Activated CD8-positive, alpha-beta T cell treated with anti-CD3 and anti-CD28 coated beads, Interleukin-2, amount 10 ng/mL, durations not matched to agents 7 days and 5 days (primary cell): Measurements from ENCODE around the gene CRAT. TPM values are rescaled to one million over a fixed set of nuclear protein-coding genes. Genes with fewer than 3 reads are reported as not detected.

Source experiments
- ATAC-seq: fragments of 150-1000 bp; cut with Tn5 transposase; one replicate; pipeline ENCODE4 v1.10.0; 2021; ENCODE audit warnings: moderate library complexity
- CTCF ChIA-PET: fragments of 350-600 bp; sonication (Branson Sonifier 250); formaldehyde crosslinking; loops from one replicate; lab custom pipeline; 2021; ENCODE audit warnings: antibody characterized with exemption; lab: Charles Lee
- POLR2A ChIA-PET: fragments of 350-600 bp; sonication (Branson Sonifier 250); formaldehyde crosslinking; loops from one replicate; lab custom pipeline; 2021; ENCODE audit warnings: antibody characterized with exemption; lab: Charles Lee
- DNase-seq: peaks from one replicate; pipeline ENCODE4 v3.0.0-alpha.2; 2020
- H3K27ac Mint-ChIP-seq: one replicate; pipeline ENCODE4 v1.8.0; 2021; ENCODE audit warnings: mild to moderate bottlenecking, mixed read lengths
- H3K27me3 Mint-ChIP-seq: one replicate; pipeline ENCODE4 v1.8.0; 2021; ENCODE audit warnings: low read depth, mixed read lengths
- H3K36me3 Mint-ChIP-seq: one replicate; pipeline ENCODE4 v1.8.0; 2021; ENCODE audit warnings: low read depth, mixed read lengths
- H3K4me1 Mint-ChIP-seq: one replicate; pipeline ENCODE4 v1.8.0; 2021; ENCODE audit warnings: low read depth, mixed read lengths
- H3K4me3 Mint-ChIP-seq: one replicate; pipeline ENCODE4 v1.8.0; 2021; ENCODE audit warnings: mild to moderate bottlenecking, mixed read lengths
- H3K9me3 Mint-ChIP-seq: one replicate; pipeline ENCODE4 v1.8.0; 2022; ENCODE audit warnings: mixed read lengths; ENCODE audit not compliant: insufficient read depth
- total RNA-seq, 2 experiments: library from RNA; stranded (reverse); gene quantifications; one replicate each; pipeline ENCODE4 v1.2.3, GENCODE V29; 2021

The CRAT gene
- total RNA-seq, 2 experiments from 2014 or later, result 21.9 to 22.2 TPM

DNA sequence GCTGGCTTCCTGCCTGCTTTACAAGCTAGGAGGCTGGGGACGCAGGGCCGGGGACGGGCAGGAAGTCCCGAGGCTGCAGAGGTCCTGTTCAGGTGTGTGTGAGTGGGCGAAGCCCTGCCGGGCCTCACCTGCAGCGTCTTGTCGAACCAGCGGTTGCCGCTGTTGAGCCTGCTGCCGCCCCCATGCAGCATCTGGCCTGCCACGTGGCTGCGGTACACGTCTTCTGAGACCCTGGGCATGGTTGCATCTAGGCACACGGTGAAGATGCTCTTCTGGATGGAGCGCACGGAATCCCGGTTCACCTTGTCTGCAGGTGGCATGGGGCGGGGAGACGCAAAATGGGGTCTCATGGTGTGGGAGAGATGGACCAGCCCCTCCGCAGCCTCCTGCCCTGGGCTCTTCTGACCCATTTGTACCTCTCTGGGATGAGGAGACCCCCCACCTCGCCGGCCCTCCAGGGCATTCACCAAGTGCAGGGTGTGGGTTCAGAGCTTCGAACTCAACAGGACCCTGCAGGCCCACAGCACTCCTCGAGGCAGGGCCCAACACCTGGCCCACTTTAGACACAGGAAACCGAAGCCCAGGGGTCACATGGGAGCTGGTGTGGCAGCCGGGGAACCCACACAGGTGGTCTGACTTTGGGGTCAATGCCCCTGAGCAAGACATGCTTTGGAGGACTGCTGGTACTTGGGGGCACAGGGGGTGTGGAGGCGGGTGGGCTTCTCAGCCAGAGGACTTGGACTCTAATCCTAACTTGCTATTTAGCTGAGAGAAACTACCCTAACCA lies 10.0 kb downstream of the CRAT start:
- DNase-seq (no peak), ATAC-seq (no peak)
- ChIA-PET CTCF (interaction anchor here (1.4 kb wide), 1 partner anchor 38 kb away, joined by 4 read pairs; no protein-coding TSS in a partner anchor), POLR2A (no interaction called here)
- no peaks in the 10 kb centered on the region for H3K27me3 Mint-ChIP-seq
- no peaks in the 10 kb centered on the region for H3K4me1 Mint-ChIP-seq
- H3K27ac Mint-ChIP-seq, result no peak overlapping the region
- H3K9me3 Mint-ChIP-seq, result no peaks in the 10 kb centered on the region
- no peaks in the 10 kb centered on the region for H3K36me3 Mint-ChIP-seq
- no peak overlapping the region for H3K4me3 Mint-ChIP-seq

DNA sequence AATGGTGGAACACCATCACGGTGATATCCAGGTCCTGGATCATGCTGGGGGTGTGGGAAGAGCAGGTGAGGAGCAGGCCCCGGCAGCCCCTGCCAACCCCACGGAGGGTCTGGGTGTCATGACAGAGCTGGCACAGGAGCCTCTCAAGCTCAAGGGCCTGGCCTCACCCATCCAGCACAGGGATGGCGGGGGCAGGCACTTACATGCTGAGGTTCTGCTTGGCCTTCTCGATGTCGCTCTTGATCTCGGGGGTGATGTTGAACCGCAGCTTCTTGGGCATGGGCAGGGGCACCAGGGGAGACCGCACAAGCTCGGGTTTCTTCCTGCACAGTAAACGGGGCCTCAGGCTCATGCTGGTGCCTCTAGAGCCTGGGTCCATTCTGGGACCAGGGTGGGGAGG lies 12.3 kb downstream of the CRAT start:
- Mint-ChIP-seq H3K27me3 (no peaks in the 10 kb centered on the region), H3K9me3 (no peaks in the 10 kb centered on the region), H3K4me3 (no peak overlapping the region), H3K36me3 (no peaks in the 10 kb centered on the region), H3K27ac (no peak overlapping the region), H3K4me1 (no peaks in the 10 kb centered on the region)
- DNase-seq, result no peak
- ChIA-PET POLR2A (no interaction called here), CTCF (interaction anchor here (1.5 kb wide), 1 partner anchor 33 kb away, joined by 3 read pairs; no protein-coding TSS in a partner anchor)
- ATAC-seq, result no peak

DNA sequence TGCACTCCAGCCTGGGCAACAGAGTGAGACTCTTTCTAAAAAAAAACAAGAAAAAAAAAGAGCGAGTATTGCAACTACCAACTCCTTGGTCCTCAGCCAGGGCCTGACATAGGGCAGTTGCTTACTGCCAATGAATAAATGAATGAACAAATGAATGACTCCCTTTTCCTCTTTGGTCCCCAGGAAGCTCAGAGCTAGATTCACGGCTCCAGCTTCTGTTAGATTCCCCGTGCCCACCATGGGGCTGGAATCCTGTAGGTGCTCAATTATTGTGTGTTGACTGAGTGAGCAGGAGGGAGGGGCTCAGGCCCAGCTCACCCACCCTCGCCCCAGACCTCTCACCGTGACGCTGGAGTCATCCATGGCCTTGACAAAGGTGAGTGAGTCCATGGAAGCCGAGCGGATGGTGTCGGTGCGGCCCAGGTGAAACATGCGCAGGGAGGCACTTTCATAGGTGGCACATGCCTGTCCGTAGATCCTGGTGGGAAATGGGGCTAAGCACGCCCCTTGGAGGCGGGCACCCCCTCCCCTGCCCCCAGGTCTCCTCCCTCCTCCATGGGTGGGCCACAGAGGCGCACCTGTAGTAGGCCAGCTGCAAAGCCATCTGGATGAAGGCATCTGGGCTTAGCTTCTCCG lies 12.8 kb downstream of the CRAT start:
- ChIA-PET CTCF (interaction anchor here (1.5 kb wide), 1 partner anchor 34 kb away, joined by 3 read pairs; no protein-coding TSS in a partner anchor), POLR2A (no interaction called here)
- H3K27ac Mint-ChIP-seq, result no peak overlapping the region
- no peaks in the 10 kb centered on the region for H3K9me3 Mint-ChIP-seq
- no peak for DNase-seq
- H3K36me3 Mint-ChIP-seq, result no peaks in the 10 kb centered on the region
- ATAC-seq, result no peak
- H3K4me1 Mint-ChIP-seq, result no peaks in the 10 kb centered on the region
- H3K4me3 Mint-ChIP-seq, result no peak overlapping the region
- no peaks in the 10 kb centered on the region for H3K27me3 Mint-ChIP-seq

DNA sequence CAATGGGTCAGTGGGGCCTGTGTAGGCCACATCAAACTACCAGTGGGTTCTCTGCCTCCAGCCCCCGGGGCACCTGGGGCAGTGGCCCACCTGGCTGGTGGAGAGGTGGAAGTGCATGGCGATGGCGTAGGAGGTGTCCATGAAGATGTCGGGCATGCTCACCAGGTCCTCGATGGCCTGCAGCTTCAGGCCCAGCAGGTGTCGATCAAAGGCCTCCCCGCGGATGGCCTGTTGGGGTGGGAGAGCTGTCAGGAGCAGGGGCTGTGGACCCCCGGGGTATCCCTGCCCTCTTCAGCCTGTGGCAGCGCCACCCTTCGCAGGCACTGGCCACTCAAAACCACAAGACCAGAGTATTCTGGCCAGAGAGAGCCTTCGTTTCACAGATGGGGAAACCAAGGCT lies 14.7 kb downstream of the CRAT start:
- Mint-ChIP-seq H3K9me3 (no peaks in the 10 kb centered on the region), H3K4me3 (no peak overlapping the region)
- CTCF ChIA-PET, result no interaction called here

DNA sequence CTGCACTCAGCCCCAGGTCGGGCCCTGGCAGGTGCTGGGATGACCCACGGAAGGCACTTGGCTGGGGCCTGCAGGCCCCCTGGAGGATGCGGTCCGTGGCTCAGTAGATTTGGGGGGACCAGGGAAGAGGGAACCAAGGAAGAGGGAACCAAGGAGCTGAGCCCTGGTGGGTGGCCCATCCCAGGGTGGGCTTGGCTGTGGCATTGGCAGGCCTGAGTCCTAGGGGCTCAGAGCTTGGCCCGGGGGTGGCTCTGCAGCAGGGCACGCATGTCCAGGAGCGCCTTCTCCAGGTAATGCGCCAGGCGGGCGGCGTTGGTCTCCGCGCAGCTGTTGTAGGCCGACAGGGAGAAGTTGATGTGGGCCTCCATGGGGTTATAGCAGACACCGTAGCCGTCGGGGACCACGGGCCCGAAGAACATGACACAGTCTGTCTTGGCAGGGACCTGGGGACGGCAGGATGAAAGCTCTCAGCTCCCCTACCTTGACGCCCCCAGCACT lies 15.4 kb downstream of the CRAT start:
- POLR2A ChIA-PET, result interaction anchor here (0.5 kb wide), 1 partner anchor 272 kb away, joined by 3 read pairs; no protein-coding TSS in a partner anchor
- CTCF ChIA-PET, result interaction anchor here (0.8 kb wide), 1 partner anchor 9 kb away, joined by 3 read pairs; no protein-coding TSS in a partner anchor
- no peak overlapping the region for H3K27ac Mint-ChIP-seq
- no peaks in the 10 kb centered on the region for H3K27me3 Mint-ChIP-seq
- DNase-seq, result no peak
- peaks cover 1% of the 10 kb centered on the region for H3K36me3 Mint-ChIP-seq
- no peak for ATAC-seq
- no peaks in the 10 kb centered on the region for H3K4me1 Mint-ChIP-seq
- no peak overlapping the region for H3K4me3 Mint-ChIP-seq
- no peaks in the 10 kb centered on the region for H3K9me3 Mint-ChIP-seq

More for the DNA sequence above, 14.7 kb downstream of the CRAT start:
- H3K4me1 Mint-ChIP-seq, result no peaks in the 10 kb centered on the region
- H3K36me3 Mint-ChIP-seq, result no peaks in the 10 kb centered on the region
- no peak for DNase-seq
- no peak for ATAC-seq
- POLR2A ChIA-PET, result no interaction called here
- H3K27ac Mint-ChIP-seq, result no peak overlapping the region
- H3K27me3 Mint-ChIP-seq, result no peaks in the 10 kb centered on the region

DNA sequence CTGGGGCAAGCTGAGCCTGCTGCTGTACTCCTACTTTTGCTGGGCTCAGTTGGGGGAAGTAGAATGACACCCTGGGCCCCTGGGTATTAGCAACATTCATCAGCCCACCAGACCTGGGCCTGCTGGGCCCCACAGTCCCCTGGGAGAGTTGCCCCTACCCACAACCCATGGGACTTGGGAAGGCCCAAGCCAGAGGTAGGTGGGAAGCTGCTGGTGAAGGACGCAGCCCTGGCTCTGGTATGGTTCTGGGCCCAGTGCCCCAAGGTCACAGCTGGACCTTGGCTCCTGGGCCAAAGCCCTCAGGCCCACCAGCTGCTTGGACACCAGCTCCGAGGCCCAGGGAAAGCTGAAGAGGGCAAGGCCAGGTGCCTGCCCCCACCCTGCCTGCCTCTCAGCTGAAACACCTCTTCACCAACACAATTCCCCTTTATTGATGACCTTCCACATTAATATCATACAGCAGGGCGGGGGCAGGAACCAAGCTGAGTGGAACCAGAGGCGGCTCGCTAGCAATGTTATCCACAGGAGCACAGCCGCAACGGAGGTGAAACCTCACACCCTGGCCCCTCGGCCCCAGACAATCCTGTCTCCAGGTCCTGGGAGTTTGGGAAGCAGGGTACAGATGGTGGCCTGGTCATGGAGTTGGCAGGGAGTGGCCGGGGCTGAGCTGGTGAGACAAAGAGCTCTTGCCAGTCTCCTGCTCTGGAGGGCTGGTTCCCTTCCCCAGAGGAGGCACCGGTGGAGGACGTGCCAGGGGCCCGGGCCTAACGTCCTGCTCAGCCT lies 16.0 kb downstream of the CRAT start:
- H3K27ac Mint-ChIP-seq, result no peak overlapping the region
- H3K36me3 Mint-ChIP-seq, result peaks cover 7% of the 10 kb centered on the region
- ChIA-PET POLR2A (interaction anchor here (0.5 kb wide), 1 partner anchor 271 kb away, joined by 3 read pairs; no protein-coding TSS in a partner anchor), CTCF (interaction anchor here (0.8 kb wide), 1 partner anchor 9 kb away, joined by 3 read pairs; no protein-coding TSS in a partner anchor)
- H3K9me3 Mint-ChIP-seq, result no peaks in the 10 kb centered on the region
- no peaks in the 10 kb centered on the region for H3K4me1 Mint-ChIP-seq
- H3K4me3 Mint-ChIP-seq, result no peak overlapping the region
- no peaks in the 10 kb centered on the region for H3K27me3 Mint-ChIP-seq
- ATAC-seq (no peak), DNase-seq (no peak)

DNA sequence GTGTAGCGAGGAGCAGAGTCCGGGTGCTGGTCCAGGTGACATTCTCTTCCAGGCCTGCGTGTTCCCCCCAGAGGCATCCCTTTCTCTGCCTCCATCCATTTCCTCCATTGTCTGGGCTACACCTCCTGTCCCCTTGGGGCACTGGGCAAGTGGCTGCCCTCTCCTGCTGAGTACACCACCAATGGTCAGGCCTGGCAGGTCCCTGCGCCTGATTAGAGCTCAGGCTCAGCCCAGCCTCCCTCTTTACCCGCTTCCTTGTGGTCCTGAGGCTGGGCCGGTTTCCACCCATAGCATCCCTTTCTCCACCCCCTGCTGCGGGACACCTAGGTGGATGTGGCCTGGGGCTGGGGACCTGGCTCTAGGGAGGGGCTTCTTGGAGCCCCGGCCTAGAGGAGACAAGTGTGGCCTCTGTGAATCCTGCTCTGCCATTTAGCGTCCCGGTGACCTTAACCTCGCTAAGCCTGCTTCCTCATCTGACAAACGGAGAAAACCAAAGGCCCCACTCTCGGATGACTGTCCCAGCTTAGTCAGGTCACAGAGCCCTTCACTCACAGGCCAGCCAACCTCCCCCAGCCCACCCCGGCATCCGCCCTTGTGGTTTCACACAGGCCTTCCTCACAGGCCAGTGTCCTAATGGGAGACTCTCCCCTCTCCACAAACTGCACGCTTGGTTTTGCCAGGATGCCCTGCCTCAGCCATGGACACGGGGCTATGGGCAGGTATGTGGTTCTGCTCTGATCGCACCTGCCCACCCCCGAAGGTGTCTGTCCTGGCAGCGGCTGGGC lies 16.8 kb downstream of the CRAT start:
- ChIA-PET CTCF (no interaction called here), POLR2A (no interaction called here)
- no peak for DNase-seq
- Mint-ChIP-seq H3K4me1 (no peaks in the 10 kb centered on the region), H3K27me3 (no peaks in the 10 kb centered on the region), H3K27ac (peak overlapping the region; percentile 46), H3K9me3 (no peaks in the 10 kb centered on the region), H3K4me3 (no peak overlapping the region), H3K36me3 (peaks cover 9% of the 10 kb centered on the region)
- no peak for ATAC-seq

DNA sequence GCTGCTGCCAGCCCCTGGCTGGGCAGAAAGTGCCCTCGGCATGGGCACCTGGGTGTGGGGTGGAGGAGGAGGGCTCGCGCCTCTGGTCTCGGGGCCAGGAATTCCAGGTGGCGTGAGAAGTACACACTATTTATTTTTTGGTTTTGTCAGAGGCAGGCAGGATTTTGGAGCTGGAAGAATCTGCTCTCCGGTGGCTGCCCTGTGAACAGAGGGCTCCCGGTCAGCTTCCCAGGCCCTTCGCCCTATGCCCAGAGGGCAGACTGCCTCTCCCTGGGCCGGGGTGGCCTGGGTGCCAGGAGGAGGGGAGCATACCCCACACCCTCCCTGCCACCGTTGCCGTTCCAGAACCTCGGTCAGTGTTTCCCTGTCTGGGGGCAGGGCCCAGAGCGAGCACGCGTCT lies 21.3 kb downstream of the CRAT start:
- H3K27ac Mint-ChIP-seq, result no peak overlapping the region
- no peak overlapping the region for H3K4me3 Mint-ChIP-seq
- no peaks in the 10 kb centered on the region for H3K27me3 Mint-ChIP-seq
- H3K4me1 Mint-ChIP-seq, result no peaks in the 10 kb centered on the region
- POLR2A ChIA-PET, result no interaction called here
- CTCF ChIA-PET, result no interaction called here
- no peaks in the 10 kb centered on the region for H3K9me3 Mint-ChIP-seq
- peaks cover 20% of the 10 kb centered on the region for H3K36me3 Mint-ChIP-seq
- no peak for ATAC-seq
- no peak for DNase-seq

DNA sequence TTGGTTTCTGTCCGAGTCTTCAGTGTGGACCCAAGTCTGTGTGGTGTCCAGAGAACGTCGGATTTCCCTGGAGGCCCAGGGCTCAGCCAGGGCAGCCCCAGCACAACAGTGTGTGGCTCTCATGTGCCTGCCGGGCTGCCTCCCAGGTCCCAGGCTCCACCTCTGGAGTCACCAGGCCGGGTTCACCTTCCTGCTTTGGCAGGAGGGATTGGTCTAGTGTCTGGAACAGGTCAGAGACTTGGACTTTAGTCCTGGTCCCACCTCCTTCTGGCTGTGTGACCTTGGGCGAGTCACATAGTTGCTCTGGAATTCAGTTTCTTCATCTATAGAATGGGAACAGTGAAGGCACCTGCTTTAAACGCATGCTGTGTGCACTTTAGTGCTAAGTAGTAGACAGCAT lies 26.5 kb downstream of the CRAT start:
- ATAC-seq (no peak), DNase-seq (no peak)
- Mint-ChIP-seq H3K9me3 (no peaks in the 10 kb centered on the region), H3K36me3 (peaks cover 11% of the 10 kb centered on the region), H3K4me1 (peaks cover 27% of the 10 kb centered on the region), H3K4me3 (no peak overlapping the region), H3K27me3 (no peaks in the 10 kb centered on the region), H3K27ac (no peak overlapping the region)
- ChIA-PET POLR2A (no interaction called here), CTCF (no interaction called here)

DNA sequence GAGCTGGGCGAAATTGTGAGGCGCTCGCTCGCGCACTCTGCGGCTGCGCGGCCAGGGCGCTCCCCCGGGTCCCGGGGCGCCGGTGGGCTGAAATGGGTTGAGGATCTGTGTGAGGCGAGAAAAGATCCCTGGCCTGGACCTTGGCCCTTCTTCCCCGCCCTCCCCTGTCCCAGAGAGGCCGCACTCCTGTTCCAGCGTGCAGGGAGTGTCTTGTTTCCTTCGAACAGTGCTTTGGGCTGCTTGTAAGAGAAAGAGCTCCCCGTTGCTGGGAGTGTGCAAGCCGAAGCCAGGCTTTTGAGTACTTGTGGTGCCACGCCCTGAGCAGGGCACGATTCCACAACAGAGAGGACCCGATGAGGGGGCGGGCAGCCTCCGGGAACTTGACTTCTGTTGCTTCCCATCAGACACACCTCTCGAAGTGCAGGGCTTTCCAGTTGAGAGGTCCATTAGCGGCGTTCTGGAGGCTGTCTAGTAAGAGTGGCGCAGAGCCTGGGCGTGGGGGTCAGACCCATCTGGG lies 29.1 kb downstream of the CRAT start:
- peak overlapping the region; percentile 79 for H3K27ac Mint-ChIP-seq
- H3K4me1 Mint-ChIP-seq, result peaks cover 34% of the 10 kb centered on the region
- H3K36me3 Mint-ChIP-seq, result peaks cover 5% of the 10 kb centered on the region
- H3K4me3 Mint-ChIP-seq, result peak overlapping the region; percentile 91
- DNase-seq, result no peak
- H3K9me3 Mint-ChIP-seq, result no peaks in the 10 kb centered on the region
- ChIA-PET CTCF (interaction anchor here (1.5 to 2.0 kb wide), 3 partner anchors 11 to 61 kb away, joined by 4 to 5 read pairs (median 5); no protein-coding TSS in a partner anchor), POLR2A (interaction anchor here (0.5 to 1.5 kb wide), 7 partner anchors 8 to 199 kb away, joined by 3 to 7 read pairs (median 3); partner anchors contain the start of genes MIGA2 and PTPA)
- no peak for ATAC-seq
- no peaks in the 10 kb centered on the region for H3K27me3 Mint-ChIP-seq
